Neural progenitor cell (in vitro differentiated cells): ENCODE measurements around the gene SON. TPM values are rescaled to one million over a fixed set of nuclear protein-coding genes. Genes with fewer than 3 reads are reported as not detected.

Experiments used
- DNase-seq: peaks from one replicate; pipeline ENCODE4 v3.0.0-alpha.2; 2016; ENCODE audit warnings: low spot score
- H2AFZ ChIP-seq: fragments of 200-600 bp; sonication (generic); replicated peaks from 2 replicates; pipeline ENCODE4 v1.6.1; 2016; ENCODE audit warnings: antibody characterized with exemption
- H3F3A ChIP-seq: fragments of 200-600 bp; sonication (generic); 2 replicates; pipeline ENCODE4 v1.6.1; 2016; ENCODE audit warnings: antibody characterized with exemption, low read depth
- H3K27ac ChIP-seq: fragments of 200-600 bp; sonication (generic); 2 replicates; pipeline ENCODE4 v1.5.1; 2016; ENCODE audit warnings: mild to moderate bottlenecking
- H3K27me3 ChIP-seq: fragments of 200-600 bp; sonication (generic); 2 replicates; pipeline ENCODE4 v1.6.1; 2016; ENCODE audit warnings: mild to moderate bottlenecking, moderate library complexity
- H3K36me3 ChIP-seq: fragments of 200-600 bp; sonication (generic); 2 replicates; pipeline ENCODE4 v1.5.1; 2016
- H3K4me1 ChIP-seq: fragments of 200-600 bp; sonication (generic); 2 replicates; pipeline ENCODE4 v1.6.1; 2016; ENCODE audit warnings: mixed run types
- H3K4me2 ChIP-seq: fragments of 200-600 bp; sonication (generic); 2 replicates; pipeline ENCODE4 v1.6.1; 2016
- H3K4me3 ChIP-seq: fragments of 200-600 bp; sonication (generic); 2 replicates; pipeline ENCODE4 v1.5.1; 2016
- H3K79me2 ChIP-seq: fragments of 200-600 bp; sonication (generic); 2 replicates; pipeline ENCODE4 v1.6.1; 2016; ENCODE audit warnings: low read depth
- H3K9ac ChIP-seq: fragments of 200-600 bp; sonication (generic); 2 replicates; pipeline ENCODE4 v1.6.1; 2016
- H3K9me3 ChIP-seq: fragments of 200-600 bp; sonication (generic); 2 replicates; pipeline ENCODE4 v1.5.1; 2016; ENCODE audit warnings: low read depth
- H4K20me1 ChIP-seq: fragments of 200-600 bp; sonication (generic); 2 replicates; pipeline ENCODE4 v1.6.1; 2016; ENCODE audit warnings: low read depth
- H3K27ac Mint-ChIP-seq: 3 replicates; pipeline ENCODE4 v1.8.0; 2021; ENCODE audit warnings: mixed read lengths
- H3K27me3 Mint-ChIP-seq: 2 replicates; pipeline ENCODE4 v1.8.0; 2022; ENCODE audit warnings: low read depth, mild to moderate bottlenecking, inconsistent platforms, moderate library complexity, mixed read lengths; ENCODE audit not compliant: insufficient read depth
- H3K36me3 Mint-ChIP-seq: 3 replicates; pipeline ENCODE4 v1.8.0; 2021; ENCODE audit warnings: mixed read lengths
- H3K4me1 Mint-ChIP-seq: 3 replicates; pipeline ENCODE4 v1.8.0; 2021; ENCODE audit warnings: mixed read lengths
- H3K4me3 Mint-ChIP-seq: 3 replicates; pipeline ENCODE4 v1.8.0; 2021; ENCODE audit warnings: mild to moderate bottlenecking, moderate library complexity, mixed read lengths
- H3K9me3 Mint-ChIP-seq: 3 replicates; pipeline ENCODE4 v1.8.0; 2020; ENCODE audit warnings: mixed read lengths
- EZH2 ChIP-seq: fragments of 200-600 bp; sonication (generic); IDR thresholded peaks from 2 replicates; pipeline ENCODE4 v1.6.1; 2017; ENCODE audit warnings: antibody characterized with exemption, mild to moderate bottlenecking, moderate library complexity
- EZH2phosphoT487 ChIP-seq: fragments of 200-600 bp; sonication (generic); IDR thresholded peaks from 2 replicates; pipeline ENCODE4 v1.6.1; 2017; ENCODE audit warnings: antibody characterized with exemption
- total RNA-seq: library from RNA; depleted of rRNA; stranded (reverse); fragments of >200 nt; gene quantifications from 2 replicates; pipeline ENCODE4 v1.2.3, GENCODE V29; 2015; ENCODE audit warnings: low replicate concordance
- TF ChIP-seq, protein P1 (sequence below): fragments of 200-600 bp; sonication (generic); IDR thresholded peaks from 2 replicates; pipeline ENCODE4 v1.5.1; 2017; ENCODE audit warnings: antibody characterized with exemption, mild to moderate bottlenecking

Gene SON
- total RNA-seq, 1 donor from 2014 or later: 200 TPM

- H3K4me3 Mint-ChIP-seq: no peak overlapping the region
- no peaks in the 10 kb centered on the region for H3K9me3 Mint-ChIP-seq
- no peak overlapping the region for H3K27ac Mint-ChIP-seq
- H3K9me3 ChIP-seq: no peaks in the 10 kb centered on the region
- H2AFZ ChIP-seq: no peak overlapping the region
- no peak overlapping the region for H3K4me3 ChIP-seq
- peaks cover 58% of the 10 kb centered on the region for H3F3A ChIP-seq
- no peaks in the 10 kb centered on the region for H3K27me3 ChIP-seq
- no peaks in the 10 kb centered on the region for H3K4me1 ChIP-seq
- no peaks in the 10 kb centered on the region for H3K27me3 Mint-ChIP-seq
- no peak overlapping the region for H3K9ac ChIP-seq
- peaks cover 35% of the 10 kb centered on the region for H3K36me3 Mint-ChIP-seq
- H3K4me1 Mint-ChIP-seq: no peaks in the 10 kb centered on the region
- peaks cover 80% of the 10 kb centered on the region for H3K79me2 ChIP-seq
- no peak overlapping the region for H3K27ac ChIP-seq
- no peak for TF ChIP-seq EZH2phosphoT487
- no peak for TF ChIP-seq EZH2
- TF ChIP-seq, protein P1, sequence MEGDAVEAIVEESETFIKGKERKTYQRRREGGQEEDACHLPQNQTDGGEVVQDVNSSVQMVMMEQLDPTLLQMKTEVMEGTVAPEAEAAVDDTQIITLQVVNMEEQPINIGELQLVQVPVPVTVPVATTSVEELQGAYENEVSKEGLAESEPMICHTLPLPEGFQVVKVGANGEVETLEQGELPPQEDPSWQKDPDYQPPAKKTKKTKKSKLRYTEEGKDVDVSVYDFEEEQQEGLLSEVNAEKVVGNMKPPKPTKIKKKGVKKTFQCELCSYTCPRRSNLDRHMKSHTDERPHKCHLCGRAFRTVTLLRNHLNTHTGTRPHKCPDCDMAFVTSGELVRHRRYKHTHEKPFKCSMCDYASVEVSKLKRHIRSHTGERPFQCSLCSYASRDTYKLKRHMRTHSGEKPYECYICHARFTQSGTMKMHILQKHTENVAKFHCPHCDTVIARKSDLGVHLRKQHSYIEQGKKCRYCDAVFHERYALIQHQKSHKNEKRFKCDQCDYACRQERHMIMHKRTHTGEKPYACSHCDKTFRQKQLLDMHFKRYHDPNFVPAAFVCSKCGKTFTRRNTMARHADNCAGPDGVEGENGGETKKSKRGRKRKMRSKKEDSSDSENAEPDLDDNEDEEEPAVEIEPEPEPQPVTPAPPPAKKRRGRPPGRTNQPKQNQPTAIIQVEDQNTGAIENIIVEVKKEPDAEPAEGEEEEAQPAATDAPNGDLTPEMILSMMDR: no peak
- peaks cover 55% of the 10 kb centered on the region for H3K36me3 ChIP-seq
- no peak overlapping the region for H3K4me2 ChIP-seq
- DNase-seq: no peak
- peaks cover 63% of the 10 kb centered on the region for H4K20me1 ChIP-seq
These were observed 19.6 kb downstream of the SON start for GRCh38 chr21:33562389-33562788.

- Mint-ChIP-seq H3K27ac (no peak overlapping the region), H3K36me3 (peaks cover 16% of the 10 kb centered on the region), H3K9me3 (no peaks in the 10 kb centered on the region), H3K4me1 (no peaks in the 10 kb centered on the region), H3K27me3 (no peaks in the 10 kb centered on the region), H3K4me3 (no peak overlapping the region)
- Histone ChIP-seq H2AFZ (no peak overlapping the region), H3K4me2 (no peak overlapping the region), H3K27ac (no peak overlapping the region), H3K36me3 (peaks cover 31% of the 10 kb centered on the region), H3K27me3 (no peaks in the 10 kb centered on the region), H4K20me1 (peaks cover 48% of the 10 kb centered on the region), H3F3A (peaks cover 59% of the 10 kb centered on the region), H3K4me3 (no peak overlapping the region), H3K9me3 (no peaks in the 10 kb centered on the region), H3K4me1 (no peaks in the 10 kb centered on the region), H3K9ac (no peak overlapping the region), H3K79me2 (peaks cover 47% of the 10 kb centered on the region)
- no peak for TF ChIP-seq EZH2
- no peak for TF ChIP-seq EZH2phosphoT487
- TF ChIP-seq, protein P1: no peak
- DNase-seq: no peak
These were observed 23.7 kb downstream of the SON start for GRCh38 chr21:33566514-33566913.

DNA sequence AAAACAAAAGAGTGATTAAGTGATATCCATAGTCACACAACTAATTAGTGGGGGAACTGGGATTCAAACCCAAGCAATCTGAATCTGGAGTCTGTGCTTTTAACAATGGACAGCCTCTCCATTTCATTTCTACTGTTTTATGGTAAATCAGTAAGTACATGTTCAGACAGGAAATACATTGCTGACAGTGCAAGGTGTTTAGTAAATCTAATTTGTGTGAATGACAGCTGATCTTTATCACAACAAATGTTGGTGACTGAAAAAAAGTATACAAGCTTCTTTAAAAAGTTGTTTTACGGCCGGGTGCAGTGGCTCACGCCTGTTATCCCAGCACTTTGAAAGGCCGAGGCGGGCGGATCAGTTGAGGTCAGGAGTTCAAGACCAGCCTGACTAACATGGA is 25.1 kb downstream of the SON start:
- Histone ChIP-seq H3K9me3 (no peaks in the 10 kb centered on the region), H4K20me1 (peaks cover 35% of the 10 kb centered on the region), H3K27me3 (no peaks in the 10 kb centered on the region), H3K4me2 (no peak overlapping the region), H3K27ac (no peak overlapping the region), H3K4me1 (no peaks in the 10 kb centered on the region), H3F3A (peaks cover 60% of the 10 kb centered on the region), H3K4me3 (no peak overlapping the region), H2AFZ (no peak overlapping the region), H3K36me3 (peaks cover 24% of the 10 kb centered on the region), H3K9ac (no peak overlapping the region), H3K79me2 (peaks cover 33% of the 10 kb centered on the region)
- H3K27ac Mint-ChIP-seq: no peak overlapping the region
- no peaks in the 10 kb centered on the region for H3K27me3 Mint-ChIP-seq
- peaks cover 19% of the 10 kb centered on the region for H3K36me3 Mint-ChIP-seq
- DNase-seq: no peak
- no peak overlapping the region for H3K4me3 Mint-ChIP-seq
- H3K9me3 Mint-ChIP-seq: no peaks in the 10 kb centered on the region
- TF ChIP-seq, protein P1: no peak
- no peak for TF ChIP-seq EZH2
- no peak for TF ChIP-seq EZH2phosphoT487
- no peaks in the 10 kb centered on the region for H3K4me1 Mint-ChIP-seq
